Hepatocyte (in vitro differentiated cells): ENCODE data around the gene TRPV3. TPM values are rescaled to one million over a fixed set of nuclear protein-coding genes. Genes with fewer than 3 reads are reported as not detected.

Experiments used
- DNase-seq: peaks from one replicate; pipeline ENCODE4 v3.0.0-alpha.2; 2016; ENCODE audit warnings: low spot score
- H2AFZ ChIP-seq: fragments of 200-600 bp; sonication (generic); 2 replicates; pipeline ENCODE4 v1.6.0; 2016; ENCODE audit warnings: antibody characterized with exemption, mild to moderate bottlenecking
- H3K27ac ChIP-seq: fragments of 200-600 bp; sonication (generic); 2 replicates; pipeline ENCODE4 v1.5.1; 2016; ENCODE audit warnings: mild to moderate bottlenecking
- H3K27me3 ChIP-seq: fragments of 200-600 bp; sonication (generic); 2 replicates; pipeline ENCODE4 v1.6.1; 2016
- H3K36me3 ChIP-seq: fragments of 200-600 bp; sonication (generic); replicated peaks from 2 replicates; pipeline ENCODE4 v1.5.1; 2016; ENCODE audit warnings: low read depth; ENCODE audit not compliant: insufficient read depth
- H3K4me1 ChIP-seq: fragments of 200-600 bp; sonication (generic); 2 replicates; pipeline ENCODE4 v1.5.1; 2016; ENCODE audit warnings: mild to moderate bottlenecking, moderate library complexity; ENCODE audit not compliant: insufficient read depth
- H3K4me2 ChIP-seq: fragments of 200-600 bp; sonication (generic); 2 replicates; pipeline ENCODE4 v1.6.0; 2016
- H3K4me3 ChIP-seq: fragments of 200-600 bp; sonication (generic); 2 replicates; pipeline ENCODE4 v1.5.1; 2016; ENCODE audit warnings: mild to moderate bottlenecking
- H3K79me2 ChIP-seq: fragments of 200-600 bp; sonication (generic); 2 replicates; pipeline ENCODE4 v1.6.0; 2017; ENCODE audit warnings: mild to moderate bottlenecking
- H3K9me2 ChIP-seq: fragments of 200-600 bp; sonication (generic); replicated peaks from 2 replicates; pipeline ENCODE4 v1.6.0; 2017; ENCODE audit warnings: mild to moderate bottlenecking; ENCODE audit not compliant: insufficient read depth
- H3K9me3 ChIP-seq: fragments of 200-600 bp; sonication (generic); 2 replicates; pipeline ENCODE4 v1.5.1; 2016; ENCODE audit warnings: low read depth, mild to moderate bottlenecking
- H4K20me1 ChIP-seq: fragments of 200-600 bp; sonication (generic); 2 replicates; pipeline ENCODE4 v1.6.0; 2016; ENCODE audit warnings: mild to moderate bottlenecking; ENCODE audit not compliant: insufficient read depth, poor library complexity, severe bottlenecking
- EZH2 ChIP-seq: fragments of 200-600 bp; sonication (generic); IDR thresholded peaks from 2 replicates; pipeline ENCODE4 v1.6.1; 2016; ENCODE audit warnings: antibody characterized with exemption, mild to moderate bottlenecking, borderline replicate concordance
- EZH2phosphoT487 ChIP-seq: fragments of 200-600 bp; sonication (generic); IDR thresholded peaks from one replicate; pipeline ENCODE4 v1.6.1; 2018; ENCODE audit warnings: antibody characterized with exemption, mild to moderate bottlenecking, low read depth, moderate library complexity; ENCODE audit not compliant: unreplicated experiment, severe bottlenecking
- WGBS: methylation state at CpG from one replicate; pipeline ENCODE4 v1.1.6; 2016; ENCODE audit warnings: low lambda C conversion rate; ENCODE audit errors: missing lambda C conversion rate; 5-methylcytosine and 5-hydroxymethylcytosine counted together
- polyA plus RNA-seq: library from polyadenylated mRNA; unstranded; fragments of >200 nt; fragmentation: Nextera tagmentation; extraction: Ambion mirVana; gene quantifications from 2 replicates; pipeline ENCODE4 v1.2.1, GENCODE V29; 2016
- total RNA-seq: library from RNA; depleted of rRNA; stranded (reverse); fragments of >200 nt; gene quantifications from 2 replicates; pipeline ENCODE4 v1.2.3, GENCODE V29; 2014
- TF ChIP-seq, protein P1 (sequence below): fragments of 200-600 bp; sonication (generic); IDR thresholded peaks from 2 replicates; pipeline ENCODE4 v1.5.1; 2016; ENCODE audit warnings: antibody characterized with exemption, mild to moderate bottlenecking; ENCODE audit not compliant: poor library complexity

TRPV3 gene
- total and polyA plus RNA-seq, 2 experiments from 2014 or later, result 1.4 to 2.6 TPM

DNA sequence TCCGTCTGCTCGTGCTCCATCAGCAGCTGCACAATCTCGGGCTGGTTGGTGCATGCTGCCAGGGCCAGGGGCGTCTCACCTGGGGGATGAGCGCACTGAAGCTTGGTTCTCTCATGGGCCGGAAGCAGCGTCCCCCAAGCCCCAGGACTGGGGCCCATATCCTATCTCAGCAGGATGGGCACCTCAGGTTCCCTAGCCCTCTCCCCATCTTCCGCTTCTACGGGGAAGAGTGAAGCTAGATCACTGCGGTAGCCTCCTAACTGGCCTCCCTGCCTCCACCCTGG, 24.8 kb downstream of the TRPV3 start:
- no peaks in the 10 kb centered on the region for H3K36me3 ChIP-seq
- peak; percentile 1 for DNase-seq
- H3K27ac ChIP-seq, result no peak overlapping the region
- no peaks in the 10 kb centered on the region for H3K9me3 ChIP-seq
- H3K4me2 ChIP-seq, result no peak overlapping the region
- H3K79me2 ChIP-seq, result no peaks in the 10 kb centered on the region
- WGBS, result 93% methylated on average over 9 of the region's 10 CpGs
- H2AFZ ChIP-seq, result no peak overlapping the region
- TF ChIP-seq, protein P1, sequence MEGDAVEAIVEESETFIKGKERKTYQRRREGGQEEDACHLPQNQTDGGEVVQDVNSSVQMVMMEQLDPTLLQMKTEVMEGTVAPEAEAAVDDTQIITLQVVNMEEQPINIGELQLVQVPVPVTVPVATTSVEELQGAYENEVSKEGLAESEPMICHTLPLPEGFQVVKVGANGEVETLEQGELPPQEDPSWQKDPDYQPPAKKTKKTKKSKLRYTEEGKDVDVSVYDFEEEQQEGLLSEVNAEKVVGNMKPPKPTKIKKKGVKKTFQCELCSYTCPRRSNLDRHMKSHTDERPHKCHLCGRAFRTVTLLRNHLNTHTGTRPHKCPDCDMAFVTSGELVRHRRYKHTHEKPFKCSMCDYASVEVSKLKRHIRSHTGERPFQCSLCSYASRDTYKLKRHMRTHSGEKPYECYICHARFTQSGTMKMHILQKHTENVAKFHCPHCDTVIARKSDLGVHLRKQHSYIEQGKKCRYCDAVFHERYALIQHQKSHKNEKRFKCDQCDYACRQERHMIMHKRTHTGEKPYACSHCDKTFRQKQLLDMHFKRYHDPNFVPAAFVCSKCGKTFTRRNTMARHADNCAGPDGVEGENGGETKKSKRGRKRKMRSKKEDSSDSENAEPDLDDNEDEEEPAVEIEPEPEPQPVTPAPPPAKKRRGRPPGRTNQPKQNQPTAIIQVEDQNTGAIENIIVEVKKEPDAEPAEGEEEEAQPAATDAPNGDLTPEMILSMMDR, result no peak
- H4K20me1 ChIP-seq, result no peaks in the 10 kb centered on the region
- H3K4me1 ChIP-seq, result peaks cover 32% of the 10 kb centered on the region
- no peak overlapping the region for H3K4me3 ChIP-seq
- no peaks in the 10 kb centered on the region for H3K9me2 ChIP-seq
- H3K27me3 ChIP-seq, result no peaks in the 10 kb centered on the region

DNA sequence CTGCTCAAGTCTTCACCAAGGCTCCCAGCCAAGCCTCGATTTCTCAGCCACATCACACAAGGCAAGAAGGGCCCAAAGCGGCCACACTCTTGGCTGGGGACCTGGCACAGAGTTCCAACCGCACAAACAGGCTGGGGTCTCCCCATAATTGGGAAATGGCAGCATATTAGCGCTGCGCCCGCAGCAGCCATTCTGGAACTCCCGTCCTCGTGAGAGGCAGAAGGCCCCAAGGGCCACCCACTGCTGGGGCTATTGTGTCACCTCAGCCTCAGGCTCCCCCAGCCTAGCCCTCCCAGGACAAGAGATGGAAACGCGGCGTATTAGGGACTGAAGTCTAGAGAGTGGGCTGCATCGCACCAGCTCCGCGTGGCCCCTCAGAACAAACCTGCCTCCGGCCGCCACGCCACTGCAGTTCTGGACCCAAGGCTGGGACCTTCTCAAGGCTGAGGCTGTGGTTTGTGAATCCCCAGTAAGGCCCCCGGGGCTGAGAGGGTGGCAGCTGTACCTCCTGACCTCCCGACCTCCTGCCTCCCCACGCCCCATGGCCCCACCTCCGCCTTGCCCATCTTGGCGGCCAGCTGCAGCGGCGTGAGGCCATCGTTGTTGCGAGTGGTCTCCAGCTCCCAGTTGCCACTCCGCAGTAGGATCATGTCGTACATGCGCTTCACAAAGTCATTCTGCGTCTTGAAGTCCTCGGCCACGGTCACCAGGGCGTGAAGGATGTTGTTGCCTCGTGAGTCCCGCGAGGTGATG, 25.3 kb downstream of the TRPV3 start:
- no peaks in the 10 kb centered on the region for H3K79me2 ChIP-seq
- no peak overlapping the region for H3K4me3 ChIP-seq
- H3K36me3 ChIP-seq, result no peaks in the 10 kb centered on the region
- H3K4me1 ChIP-seq, result peaks cover 32% of the 10 kb centered on the region
- no peak overlapping the region for H3K4me2 ChIP-seq
- WGBS, result 96% methylated on average over 33 of the region's 36 CpGs
- DNase-seq, result no peak
- TF ChIP-seq EZH2phosphoT487, result no peak
- TF ChIP-seq, protein P1, result no peak
- no peak for TF ChIP-seq EZH2
- H4K20me1 ChIP-seq, result no peaks in the 10 kb centered on the region
- no peaks in the 10 kb centered on the region for H3K27me3 ChIP-seq
- H3K9me3 ChIP-seq, result no peaks in the 10 kb centered on the region
- no peaks in the 10 kb centered on the region for H3K9me2 ChIP-seq
- H2AFZ ChIP-seq, result no peak overlapping the region
- H3K27ac ChIP-seq, result no peak overlapping the region

DNA sequence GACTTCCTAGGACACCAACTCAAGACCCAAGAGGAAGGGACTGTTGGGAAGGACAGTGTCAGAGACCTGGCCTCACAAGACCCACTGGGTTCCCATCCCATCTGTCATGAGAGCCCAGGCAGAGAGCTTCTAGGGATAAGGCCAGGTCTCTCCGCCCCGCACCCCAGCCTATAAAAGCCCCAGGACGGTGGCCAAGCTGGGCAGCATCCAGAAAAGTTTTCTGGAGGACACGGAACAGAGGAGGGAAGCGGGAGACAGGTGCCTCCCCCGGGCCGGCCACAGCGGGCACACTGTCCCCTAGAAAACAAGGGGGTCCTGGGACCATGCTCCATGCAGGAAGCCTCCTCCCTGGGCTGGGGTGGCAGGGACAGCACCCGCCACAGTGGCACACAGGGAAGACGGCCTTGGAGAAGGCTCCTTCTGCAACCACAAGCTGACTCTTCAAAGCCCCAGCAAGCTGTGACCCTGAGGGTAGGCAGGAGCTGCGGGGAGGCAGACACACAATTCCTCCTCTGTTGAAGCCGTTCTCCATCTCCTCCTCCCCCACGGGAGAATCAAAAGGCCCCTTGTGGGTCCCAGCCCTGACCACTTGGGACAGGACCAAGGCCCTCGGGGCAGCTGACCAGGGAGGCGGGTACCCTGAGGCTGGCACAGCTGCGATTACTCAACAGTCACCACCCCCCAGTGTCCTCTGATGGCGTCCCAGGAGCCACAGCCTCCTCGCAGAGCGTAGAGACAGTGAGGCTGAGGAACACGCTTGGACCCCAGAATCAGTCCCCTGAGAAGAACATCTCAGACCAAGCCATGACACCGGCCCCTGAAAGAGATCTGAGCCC, 26.1 kb downstream of the TRPV3 start:
- Histone ChIP-seq H3K36me3 (no peaks in the 10 kb centered on the region), H3K4me1 (peaks cover 30% of the 10 kb centered on the region), H3K27ac (peak overlapping the region; percentile 85), H4K20me1 (no peaks in the 10 kb centered on the region), H2AFZ (no peak overlapping the region), H3K9me3 (no peaks in the 10 kb centered on the region), H3K4me2 (no peak overlapping the region), H3K4me3 (no peak overlapping the region), H3K9me2 (no peaks in the 10 kb centered on the region), H3K79me2 (no peaks in the 10 kb centered on the region), H3K27me3 (no peaks in the 10 kb centered on the region)
- 94% methylated on average over 20 of the region's 21 CpGs for WGBS
- peak; percentile 5 for DNase-seq
- TF ChIP-seq EZH2 (no peak), EZH2phosphoT487 (no peak)
- TF ChIP-seq, protein P1, result no peak
